ENCODE measurements around the gene GARNL3.

The GARNL3 gene

GRCh38 chr9:127269449-127269848 lies 4.9 kb downstream of the GARNL3 start:
- no peak for DNase-seq (ENCODE audit: extremely low read depth in 1 of 2, low read depth in 1 of 2)

DNA sequence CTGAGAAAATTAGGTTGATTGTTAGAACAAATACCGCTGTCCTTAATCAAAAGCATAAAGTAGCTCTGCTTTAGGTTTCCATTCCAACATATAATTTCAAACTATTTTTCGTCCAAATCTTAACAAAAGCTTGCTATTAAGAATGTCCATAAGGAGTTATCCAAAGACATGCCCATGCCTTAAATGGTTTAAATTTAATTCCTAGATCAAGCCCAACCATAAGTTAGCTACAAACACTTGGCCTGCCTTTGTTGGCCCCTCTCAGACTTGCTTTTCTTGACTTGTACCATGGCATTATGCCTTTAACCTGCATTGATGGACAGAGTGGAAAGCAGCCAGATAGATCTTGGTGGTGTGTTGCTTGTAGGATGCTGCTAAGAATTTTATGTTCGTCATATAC lies 8.8 kb downstream of the GARNL3 start:
- no peak for DNase-seq (ENCODE audit: extremely low read depth in 1 of 2, low read depth in 1 of 2)

- no peak for DNase-seq (ENCODE audit: extremely low read depth in 1 of 2, low read depth in 1 of 2)
These were observed 12.5 kb downstream of the GARNL3 start for GRCh38 chr9:127277099-127277498.

GRCh38 chr9:127277770-127278169 lies 13.2 kb downstream of the GARNL3 start:
- DNase-seq (ENCODE audit: extremely low read depth in 1 of 2, low read depth in 1 of 2), result no peak

DNA sequence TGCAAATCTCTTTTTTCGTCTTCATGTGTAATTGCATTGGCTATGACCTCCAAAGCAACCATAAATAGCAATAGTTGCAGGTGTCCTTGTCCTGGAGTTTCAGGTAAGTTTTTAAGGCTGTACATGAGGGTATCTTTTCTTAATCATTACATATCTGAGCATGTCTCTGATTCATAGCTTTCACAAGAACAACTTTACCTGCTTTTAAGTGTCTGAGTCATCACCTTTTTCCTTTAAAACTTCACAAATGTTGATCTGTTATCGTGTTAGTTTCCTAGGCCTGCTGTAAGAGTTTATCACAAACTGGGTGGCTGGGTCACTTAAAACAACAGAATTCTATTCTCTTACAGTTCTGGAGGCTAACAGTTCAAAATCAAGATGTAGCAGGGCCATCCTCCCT lies 13.8 kb downstream of the GARNL3 start:
- no peak for DNase-seq (ENCODE audit: extremely low read depth in 1 of 2, low read depth in 1 of 2)

DNA sequence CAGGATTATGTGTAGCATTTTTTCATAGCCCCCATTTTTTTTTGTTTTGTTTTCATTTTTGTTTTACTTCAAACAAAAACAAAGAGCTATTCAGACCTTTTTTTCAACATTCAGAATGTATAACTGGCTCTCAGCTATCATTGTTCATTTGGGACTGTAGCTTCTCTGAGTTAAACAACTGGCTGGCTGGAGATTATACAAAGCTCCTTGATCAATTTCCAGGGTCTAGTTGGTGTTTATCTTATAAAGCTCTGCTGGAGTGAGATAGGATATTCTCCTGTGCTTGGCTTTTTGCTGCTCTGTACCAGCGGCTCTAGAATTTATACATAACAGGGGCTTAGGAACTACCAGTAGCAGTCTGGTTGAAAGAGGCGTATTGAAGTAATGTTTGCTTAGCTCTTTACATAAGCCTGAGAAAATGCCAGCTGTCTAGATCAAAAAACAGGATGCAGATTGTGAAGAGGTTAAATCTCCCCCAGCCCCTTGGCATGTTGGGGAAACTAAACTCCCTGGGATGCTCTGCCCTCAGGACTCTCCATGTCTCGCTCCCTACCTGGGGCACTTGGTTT lies 15.2 kb downstream of the GARNL3 start:
- DNase-seq (ENCODE audit: extremely low read depth in 1 of 2, low read depth in 1 of 2), result no peak

GRCh38 chr9:127280880-127281660 lies 16.5 kb downstream of the GARNL3 start:
- no peak for DNase-seq (ENCODE audit: extremely low read depth in 1 of 2, low read depth in 1 of 2)

- no peak for DNase-seq (ENCODE audit: extremely low read depth in 1 of 2, low read depth in 1 of 2)
These were observed 17.3 kb downstream of the GARNL3 start for GRCh38 chr9:127281891-127282290.

- DNase-seq (ENCODE audit: extremely low read depth in 1 of 2, low read depth in 1 of 2), result no peak
These were observed 18.0 kb downstream of the GARNL3 start for GRCh38 chr9:127282611-127283010.

DNA sequence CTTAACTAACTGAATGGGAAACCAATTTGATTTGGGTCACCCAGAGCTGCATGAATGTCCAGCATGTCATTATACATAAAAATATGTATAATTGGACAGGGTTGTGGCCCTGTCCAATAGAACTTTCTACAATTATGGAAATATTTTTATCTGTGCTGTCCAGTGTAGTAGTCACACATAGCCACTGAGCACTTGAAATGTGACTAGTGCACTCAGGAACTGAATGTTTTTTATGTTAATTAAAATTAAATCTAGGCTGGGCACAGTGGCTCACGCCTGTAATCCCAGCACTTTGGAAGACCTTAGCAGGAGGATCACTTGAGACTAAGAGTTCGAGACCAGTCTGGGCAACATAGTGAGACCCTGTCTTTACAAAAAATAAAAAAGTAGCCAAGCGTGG lies 18.6 kb downstream of the GARNL3 start:
- DNase-seq (ENCODE audit: extremely low read depth in 1 of 2, low read depth in 1 of 2), result no peak

GRCh38 chr9:127283917-127284497 lies 19.4 kb downstream of the GARNL3 start:
- no peak for DNase-seq (ENCODE audit: extremely low read depth in 1 of 2, low read depth in 1 of 2)

DNA sequence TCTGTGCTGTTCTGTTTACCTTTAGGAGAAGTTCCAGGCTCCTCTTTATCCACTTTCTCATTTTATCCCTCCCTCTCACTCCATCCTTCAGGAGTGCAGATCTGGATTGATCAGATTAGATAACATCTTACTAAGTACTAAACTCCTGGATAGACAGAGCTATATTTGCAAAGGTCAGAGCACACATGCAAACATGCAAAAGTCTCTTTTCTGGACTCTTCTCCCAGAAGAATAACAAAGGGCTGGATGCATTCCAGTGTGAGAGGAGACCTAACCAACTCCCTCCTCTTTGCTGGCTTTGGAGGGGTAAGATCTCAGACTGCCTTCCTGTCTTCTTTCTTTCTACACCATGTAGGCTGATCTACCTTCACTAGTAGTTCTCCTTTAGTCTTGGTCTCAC lies 21.4 kb downstream of the GARNL3 start:
- no peak for DNase-seq (ENCODE audit: extremely low read depth in 1 of 2, low read depth in 1 of 2)

DNA sequence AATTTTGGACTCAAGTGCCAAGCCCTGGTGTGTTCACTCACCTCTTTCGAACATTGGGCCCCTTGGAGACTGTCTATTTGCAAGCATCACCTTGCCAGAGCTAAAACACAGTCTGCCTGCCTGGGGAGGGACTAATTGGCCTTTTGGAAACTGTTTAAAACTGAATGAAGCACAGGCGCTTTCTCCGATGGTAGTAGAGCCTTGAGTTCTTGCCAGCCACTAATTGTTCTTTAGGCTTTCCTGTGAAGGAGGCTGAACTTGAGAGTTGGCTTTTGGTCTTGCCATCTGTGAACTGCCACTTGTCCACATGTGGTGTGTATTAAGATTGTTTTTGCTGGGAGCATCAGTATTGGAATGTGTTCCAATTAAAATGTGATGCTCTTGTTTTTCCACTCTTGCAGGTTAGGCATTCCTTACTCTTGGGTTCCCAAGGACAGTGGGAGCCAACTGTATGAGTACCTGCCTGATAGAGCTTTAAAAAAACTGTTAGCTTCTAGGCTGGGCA lies 26.0 kb downstream of the GARNL3 start:
- no peak for DNase-seq (ENCODE audit: extremely low read depth in 1 of 2, low read depth in 1 of 2)

DNA sequence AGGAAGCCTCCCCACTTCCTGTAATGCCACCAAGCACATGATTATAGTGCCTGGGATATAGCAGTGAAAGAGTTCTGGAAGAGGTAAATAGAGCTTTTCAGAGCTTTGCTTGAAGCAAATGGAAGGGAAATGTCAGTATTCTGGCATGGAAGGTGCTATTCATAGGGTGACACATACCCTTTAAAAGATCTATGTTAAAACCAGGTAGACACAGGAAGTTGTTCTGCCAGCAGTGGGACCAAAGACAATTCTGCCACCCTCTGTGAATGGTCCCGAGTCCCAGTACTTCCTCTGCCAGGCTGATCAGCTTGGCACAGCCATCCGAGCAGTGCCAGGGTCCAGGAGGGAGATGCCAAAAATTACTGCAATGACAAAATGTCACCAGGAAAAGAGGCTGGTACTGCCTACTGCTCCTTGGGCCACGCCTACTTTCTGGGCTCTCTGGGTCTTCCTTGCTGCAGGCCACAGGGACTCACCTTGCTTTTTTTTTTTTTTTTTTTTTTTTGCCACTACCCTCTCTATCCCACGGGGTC lies 26.7 kb downstream of the GARNL3 start:
- no peak for DNase-seq (ENCODE audit: extremely low read depth in 1 of 2, low read depth in 1 of 2)

GRCh38 chr9:127292415-127292814 lies 27.8 kb downstream of the GARNL3 start:
- no peak for DNase-seq (ENCODE audit: extremely low read depth in 1 of 2, low read depth in 1 of 2)

DNA sequence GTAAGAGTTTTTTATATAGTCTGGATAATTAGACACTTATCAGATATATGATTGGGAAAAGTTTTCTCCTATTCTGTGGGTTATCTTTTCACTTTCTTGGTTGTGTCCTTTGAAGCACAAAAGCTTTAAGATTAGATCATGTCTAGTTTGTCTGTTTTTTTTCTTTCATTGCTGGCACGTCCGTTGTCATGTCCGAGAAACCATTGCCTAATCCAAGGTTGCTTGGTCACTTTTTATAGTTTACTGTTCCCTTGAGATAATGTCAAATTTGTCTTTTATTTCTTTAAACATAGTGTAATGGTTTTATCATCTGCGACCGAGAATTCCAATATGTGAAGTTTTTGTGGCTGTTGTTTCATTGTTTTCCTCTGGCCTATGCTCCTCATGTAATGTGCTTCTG lies 28.8 kb downstream of the GARNL3 start:
- no peak for DNase-seq (ENCODE audit: extremely low read depth in 1 of 2, low read depth in 1 of 2)

GRCh38 chr9:127293767-127294166 lies 29.2 kb downstream of the GARNL3 start:
- DNase-seq (ENCODE audit: extremely low read depth in 1 of 2, low read depth in 1 of 2), result no peak

DNA sequence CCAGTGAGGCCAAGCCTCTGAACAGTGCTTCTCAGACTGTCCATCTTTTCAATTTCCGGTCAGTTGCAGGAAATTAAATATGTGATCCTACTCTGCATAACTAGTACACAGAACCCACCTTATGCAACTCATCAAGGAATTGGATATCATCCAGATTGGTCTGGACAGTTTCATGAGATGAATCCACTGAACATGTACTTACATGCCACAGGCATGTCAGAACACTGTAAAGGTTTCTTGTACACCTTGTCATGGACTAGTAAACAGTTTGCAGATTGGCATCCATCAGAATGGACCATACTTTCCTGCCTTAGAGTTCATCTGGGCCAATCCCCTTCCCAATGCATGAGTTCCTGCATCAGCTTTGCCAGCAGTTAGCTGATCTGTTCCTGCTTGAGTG lies 30.4 kb downstream of the GARNL3 start:
- no peak for DNase-seq (ENCODE audit: extremely low read depth in 1 of 2, low read depth in 1 of 2)

DNA sequence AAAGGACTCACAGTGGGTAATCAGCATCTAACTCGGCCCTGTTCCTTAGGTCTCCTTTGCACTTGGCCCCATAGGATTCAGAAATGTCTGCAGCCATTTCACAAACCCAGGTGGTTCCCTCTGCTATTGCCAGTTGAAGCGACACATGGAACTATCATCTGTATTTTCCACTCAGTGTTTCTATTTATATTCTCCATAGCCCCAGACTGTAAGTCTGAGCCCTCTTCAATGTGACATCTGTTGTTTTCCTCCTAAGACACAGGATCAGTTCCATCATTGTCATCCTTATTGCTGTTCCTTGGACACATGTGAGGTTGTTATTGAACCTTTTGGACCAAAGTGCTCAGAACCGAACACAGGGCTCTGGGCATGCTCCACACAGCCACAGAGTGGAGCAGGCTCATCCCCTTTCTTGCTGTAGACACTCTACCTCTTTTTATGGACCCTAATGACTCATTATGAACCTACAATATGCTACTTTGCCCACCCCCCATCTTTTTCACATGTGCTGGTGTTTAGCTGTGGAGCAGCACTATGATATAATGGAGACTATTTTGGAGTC lies 36.4 kb downstream of the GARNL3 start:
- DNase-seq (ENCODE audit: extremely low read depth in 1 of 2, low read depth in 1 of 2), result no peak

DNA sequence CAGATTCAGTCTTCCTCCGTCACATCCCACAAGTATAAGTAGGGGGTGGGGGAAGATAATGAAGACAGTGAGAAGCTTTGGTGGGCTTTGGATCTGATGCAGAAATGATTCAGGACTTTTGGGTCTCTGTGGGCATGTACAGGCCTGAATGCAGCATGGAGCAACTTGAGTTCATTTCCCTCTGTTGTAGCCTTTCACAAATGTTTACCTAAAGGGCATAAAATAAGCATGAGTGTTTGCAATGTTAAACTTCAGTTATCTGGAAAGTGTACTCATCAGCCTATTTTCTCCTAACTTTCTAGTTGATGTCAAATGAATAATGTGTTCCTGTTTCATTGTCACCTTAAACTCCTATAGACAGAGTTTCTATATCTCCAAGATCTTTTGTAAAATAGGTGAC lies 39.3 kb downstream of the GARNL3 start:
- no peak for DNase-seq (ENCODE audit: extremely low read depth in 1 of 2, low read depth in 1 of 2)

- no peak for DNase-seq (ENCODE audit: extremely low read depth in 1 of 2, low read depth in 1 of 2)
These were observed 40.7 kb downstream of the GARNL3 start for GRCh38 chr9:127305206-127305837.

Measured in stimulated activated CD8-positive, alpha-beta memory T cell treated with anti-CD3 and anti-CD28 coated beads, Interleukin-7, amount 100 ng/mL, for 48 hours (primary cell).